Stimulated activated CD8-positive, alpha-beta memory T cell treated with anti-CD3 and anti-CD28 coated beads, Interleukin-15, amount 100 ng/mL, for 4 hours (primary cell): ENCODE measurements around the gene RAB8A.
"Not testable (repeated sequence)": the region's sequence is repeated elsewhere in the genome, so short reads cannot be mapped to it uniquely, and the experiment has no call there.

Experiments used
- DNase-seq, 2 donors: peaks; one replicate each; pipeline ENCODE4 v3.0.0-alpha.2; 2020; ENCODE audit warnings: low read depth in 2 of 2

Gene RAB8A

GRCh38 chr19:16078759-16079707 is 32.7 kb upstream of the RAB8A start:
- DNase-seq = peak; percentile 25 to 54

- no peak for DNase-seq
Observed at GRCh38 chr19:16084067-16084685, 27.5 kb upstream of the RAB8A start.

- no peak for DNase-seq
Observed at GRCh38 chr19:16085115-16085514, 26.6 kb upstream of the RAB8A start.

- DNase-seq = not testable (repeated sequence)
Observed at GRCh38 chr19:16087404-16087803, 24.3 kb upstream of the RAB8A start.

GRCh38 chr19:16087940-16088339 is 23.7 kb upstream of the RAB8A start:
- no peak for DNase-seq

- DNase-seq = no peak
Observed at GRCh38 chr19:16088351-16089009, 23.2 kb upstream of the RAB8A start.

GRCh38 chr19:16089010-16089846 is 22.5 kb upstream of the RAB8A start:
- DNase-seq = no peak

- no peak for DNase-seq
Observed at GRCh38 chr19:16091546-16092475, 19.9 kb upstream of the RAB8A start.

GRCh38 chr19:16094360-16095070 is 17.2 kb upstream of the RAB8A start:
- DNase-seq = no peak

GRCh38 chr19:16095071-16095571 is 16.6 kb upstream of the RAB8A start:
- no peak for DNase-seq

GRCh38 chr19:16096280-16096855 is 15.3 kb upstream of the RAB8A start:
- no peak for DNase-seq

GRCh38 chr19:16098416-16098768 is 13.3 kb upstream of the RAB8A start:
- DNase-seq = no peak

GRCh38 chr19:16098821-16099220 is 12.9 kb upstream of the RAB8A start:
- DNase-seq = no peak

GRCh38 chr19:16099314-16099965 is 12.2 kb upstream of the RAB8A start:
- DNase-seq = not testable (repeated sequence)

- DNase-seq = no peak
Observed at GRCh38 chr19:16100524-16100923, 11.2 kb upstream of the RAB8A start.

GRCh38 chr19:16104722-16105121 is 7.0 kb upstream of the RAB8A start:
- no peak for DNase-seq

GRCh38 chr19:16106121-16106520 is 5.6 kb upstream of the RAB8A start:
- no peak for DNase-seq

- DNase-seq = no peak
Observed at GRCh38 chr19:16111909-16112752, 442 bp downstream of the RAB8A start.
